C4-2B (cell line): ENCODE data around the gene ZC3H10.

ENCODE experiments used
- ZFX ChIP-seq: fragments of 450-650 bp; IDR thresholded peaks from 2 replicates; pipeline ENCODE4 v1.6.1; 2017
- TF ChIP-seq, protein P1 (sequence below): fragments of 450-650 bp; conservative IDR thresholded peaks from 2 replicates; pipeline ENCODE4 v1.5.1; 2017; ENCODE audit warnings: mild to moderate bottlenecking

DNA sequence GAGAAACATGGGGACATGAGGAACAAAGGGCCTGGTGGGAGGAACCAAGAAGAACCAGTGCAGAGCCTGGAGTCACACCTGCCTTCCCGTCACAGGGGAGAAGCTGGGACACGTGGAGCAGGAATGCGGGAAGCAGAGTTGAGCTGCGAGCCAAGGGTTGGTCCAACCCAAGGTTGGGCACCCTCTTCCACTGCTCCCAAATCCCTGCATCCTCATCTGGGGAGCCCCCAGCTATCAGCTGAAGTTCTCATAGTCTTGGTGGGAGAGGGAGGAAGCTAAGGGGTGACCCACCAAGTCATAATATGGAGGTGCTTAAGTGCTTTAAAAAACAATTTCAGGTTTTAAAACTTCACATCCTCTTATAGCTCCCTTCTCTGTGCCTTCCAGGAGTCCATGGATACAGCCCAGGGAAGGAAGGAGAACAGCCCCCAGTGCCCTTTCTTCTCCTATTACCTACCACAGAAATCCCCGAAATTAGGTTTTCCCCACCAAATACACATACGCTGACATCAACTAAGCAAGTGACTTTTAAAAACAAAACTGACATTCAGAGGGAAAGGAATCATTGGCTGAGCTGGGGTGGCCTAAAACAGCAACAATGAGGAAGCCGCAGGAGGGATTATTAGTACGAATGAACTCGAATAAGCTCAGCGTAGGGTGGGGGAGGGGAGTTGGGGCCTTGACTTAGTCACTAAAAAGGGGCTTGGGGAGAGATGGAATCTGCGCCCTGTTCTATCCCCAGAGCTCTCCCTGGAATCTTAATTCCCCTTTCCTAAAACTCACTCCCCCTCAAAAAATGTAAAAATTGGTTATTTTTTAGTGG is 44.6 kb downstream of the ZC3H10 start:
- TF ChIP-seq, protein P1, sequence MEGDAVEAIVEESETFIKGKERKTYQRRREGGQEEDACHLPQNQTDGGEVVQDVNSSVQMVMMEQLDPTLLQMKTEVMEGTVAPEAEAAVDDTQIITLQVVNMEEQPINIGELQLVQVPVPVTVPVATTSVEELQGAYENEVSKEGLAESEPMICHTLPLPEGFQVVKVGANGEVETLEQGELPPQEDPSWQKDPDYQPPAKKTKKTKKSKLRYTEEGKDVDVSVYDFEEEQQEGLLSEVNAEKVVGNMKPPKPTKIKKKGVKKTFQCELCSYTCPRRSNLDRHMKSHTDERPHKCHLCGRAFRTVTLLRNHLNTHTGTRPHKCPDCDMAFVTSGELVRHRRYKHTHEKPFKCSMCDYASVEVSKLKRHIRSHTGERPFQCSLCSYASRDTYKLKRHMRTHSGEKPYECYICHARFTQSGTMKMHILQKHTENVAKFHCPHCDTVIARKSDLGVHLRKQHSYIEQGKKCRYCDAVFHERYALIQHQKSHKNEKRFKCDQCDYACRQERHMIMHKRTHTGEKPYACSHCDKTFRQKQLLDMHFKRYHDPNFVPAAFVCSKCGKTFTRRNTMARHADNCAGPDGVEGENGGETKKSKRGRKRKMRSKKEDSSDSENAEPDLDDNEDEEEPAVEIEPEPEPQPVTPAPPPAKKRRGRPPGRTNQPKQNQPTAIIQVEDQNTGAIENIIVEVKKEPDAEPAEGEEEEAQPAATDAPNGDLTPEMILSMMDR, result no peak
- TF ChIP-seq ZFX, result no peak
